CD4-positive, CD25-positive, alpha-beta regulatory T cell (primary cell): ENCODE data around the gene STK26. TPM values are rescaled to one million over a fixed set of nuclear protein-coding genes. Genes with fewer than 3 reads are reported as not detected.
"Not testable (repeated sequence)": the region's sequence is repeated elsewhere in the genome, so short reads cannot be mapped to it uniquely, and the experiment has no call there.

Source experiments
- ATAC-seq, 2 donors: fragments of 150-1000 bp; cut with Tn5 transposase; one replicate each; pipeline ENCODE4 v1.10.0; 2021; ENCODE audit warnings: low read depth in 2 of 2, moderate number of reproducible peaks in 2 of 2, moderate library complexity in 1 of 2
- DNase-seq, 3 donors: peaks; one replicate each; pipeline versions ENCODE4 v3.0.0 to v3.0.0-alpha.2; 2012 to 2022; ENCODE audit warnings: mixed read lengths in 1 of 3
- H3K27ac ChIP-seq: one replicate; pipeline ENCODE4 v1.7.0; 2013; ENCODE audit warnings: mild to moderate bottlenecking, low read length; ENCODE audit not compliant: insufficient read depth, poor library complexity, severe bottlenecking
- H3K27me3 ChIP-seq: one replicate; pipeline ENCODE4 v1.7.0; 2013; ENCODE audit warnings: low read length; ENCODE audit not compliant: control insufficient read depth, insufficient read depth
- H3K36me3 ChIP-seq: one replicate; pipeline ENCODE4 v1.7.0; 2013; ENCODE audit warnings: mild to moderate bottlenecking, low read length, moderate library complexity; ENCODE audit not compliant: control insufficient read depth, insufficient read depth
- H3K4me1 ChIP-seq: 2 replicates; pipeline ENCODE4 v1.7.0; 2013; ENCODE audit warnings: mild to moderate bottlenecking, low read length; ENCODE audit not compliant: insufficient read depth, control insufficient read depth, poor library complexity, severe bottlenecking
- H3K4me3 ChIP-seq: one replicate; pipeline ENCODE4 v1.7.0; 2013; ENCODE audit warnings: low read depth, mild to moderate bottlenecking, low read length, moderate library complexity
- H3K9me3 ChIP-seq, 2 experiments: 1 replicate in 1 of 2; 2 replicates in 1 of 2; pipeline ENCODE4 v1.7.0; 2013; ENCODE audit warnings: low read length in 2 of 2, mild to moderate bottlenecking in 1 of 2, moderate library complexity in 1 of 2; ENCODE audit not compliant: control insufficient read depth in 2 of 2
- H3K27ac Mint-ChIP-seq, 3 donors: one replicate each; pipeline ENCODE4 v1.8.0; 2020 to 2022; ENCODE audit warnings: mild to moderate bottlenecking in 3 of 3, mixed read lengths in 3 of 3, moderate library complexity in 2 of 3
- H3K27me3 Mint-ChIP-seq: one replicate; pipeline ENCODE4 v1.8.0; 2022; ENCODE audit warnings: mild to moderate bottlenecking, mixed read lengths
- H3K36me3 Mint-ChIP-seq: one replicate; pipeline ENCODE4 v1.8.0; 2020; ENCODE audit warnings: mixed read lengths
- H3K4me1 Mint-ChIP-seq, 4 donors: one replicate each; pipeline ENCODE4 v1.8.0; 2020 to 2022; ENCODE audit warnings: mixed read lengths in 4 of 4, mild to moderate bottlenecking in 1 of 4
- H3K4me3 Mint-ChIP-seq, 4 donors: one replicate each; pipeline ENCODE4 v1.8.0; 2020 to 2022; ENCODE audit warnings: mild to moderate bottlenecking in 4 of 4, mixed read lengths in 4 of 4, moderate library complexity in 3 of 4
- H3K9me3 Mint-ChIP-seq, 7 donors: one replicate each; pipeline ENCODE4 v1.8.0; 2020 to 2022; ENCODE audit warnings: mixed read lengths in 7 of 7, mild to moderate bottlenecking in 3 of 7, moderate library complexity in 2 of 7
- polyA plus RNA-seq, 4 donors: library from polyadenylated mRNA; unstranded; fragments of 300-500 nt; fragmentation: Illumina TruSeq; gene quantifications; one replicate each; pipeline ENCODE4 v1.2.3, GENCODE V29; 2021
- total RNA-seq: library from RNA; stranded (reverse); gene quantifications from one replicate; pipeline ENCODE4 v1.2.3, GENCODE V29; 2022

The STK26 gene
- total and polyA plus RNA-seq, 5 donors from 2014 or later = 18.4 to 29.6 (median 20.2) TPM

DNA sequence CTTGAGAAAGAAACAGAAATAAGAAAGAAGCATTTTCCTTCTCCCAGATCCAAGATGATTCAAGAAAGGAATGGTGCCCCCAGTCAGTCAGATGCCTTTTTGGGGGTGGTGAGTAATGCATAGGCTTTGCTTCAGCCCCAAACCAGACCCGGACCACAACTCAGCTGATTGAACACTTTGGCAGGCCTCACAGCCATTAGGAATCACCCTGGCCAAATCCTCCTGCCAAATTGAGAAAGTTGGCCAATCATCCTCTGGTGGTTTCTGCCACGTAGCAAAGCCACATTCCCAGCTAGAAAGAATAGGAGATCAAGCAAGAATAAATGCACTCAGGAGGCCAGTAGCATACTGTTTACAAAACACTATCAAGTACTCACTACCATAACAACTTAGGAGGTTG is 71.1 kb downstream of the STK26 start:
- Histone ChIP-seq H3K36me3 (no peaks in the 10 kb centered on the region), H3K27ac (no peak overlapping the region), H3K4me3 (no peak overlapping the region), H3K9me3 (no peaks in the 10 kb centered on the region), H3K4me1 (no peaks in the 10 kb centered on the region), H3K27me3 (no peaks in the 10 kb centered on the region)
- H3K27me3 Mint-ChIP-seq = peaks cover 18% of the 10 kb centered on the region
- ATAC-seq = no peak
- H3K4me3 Mint-ChIP-seq = no peak overlapping the region
- no peaks in the 10 kb centered on the region for H3K9me3 Mint-ChIP-seq
- H3K4me1 Mint-ChIP-seq = peaks cover 0 to 3% (median 0%) of the 10 kb centered on the region in 4 donors
- no peak overlapping the region for H3K27ac Mint-ChIP-seq
- H3K36me3 Mint-ChIP-seq = no peaks in the 10 kb centered on the region
- no peak for DNase-seq

GRCh38 chrX:132098704-132099103 is 75.6 kb downstream of the STK26 start:
- H3K4me1 Mint-ChIP-seq, H3K27ac Mint-ChIP-seq, H3K9me3 Mint-ChIP-seq, DNase-seq, H3K36me3 Mint-ChIP-seq, H3K36me3 ChIP-seq, H3K27ac ChIP-seq, ATAC-seq, H3K9me3 ChIP-seq, H3K4me1 ChIP-seq, H3K4me3 Mint-ChIP-seq, H3K4me3 ChIP-seq, H3K27me3 ChIP-seq: not testable (repeated sequence)
- peaks cover 11% of the 10 kb centered on the region for H3K27me3 Mint-ChIP-seq

DNA sequence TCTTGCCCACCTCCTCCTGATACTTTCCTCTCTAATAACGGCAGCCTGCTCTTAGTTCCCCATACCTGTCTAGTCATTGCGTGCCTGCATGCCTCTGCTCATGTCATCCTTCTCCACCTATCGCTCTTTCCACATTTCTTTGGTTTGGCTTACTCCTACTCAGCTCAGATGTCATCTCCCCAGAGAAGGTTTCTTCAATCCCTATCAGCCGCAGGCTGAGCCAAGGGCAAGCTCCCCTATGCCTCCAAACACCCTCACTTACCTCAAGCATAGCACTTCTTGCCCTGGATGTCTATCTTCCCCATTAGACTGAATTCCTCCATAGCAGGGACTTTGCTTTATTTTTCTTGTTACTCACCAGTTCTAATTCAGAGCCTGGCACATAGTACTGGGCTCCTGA is 78.1 kb downstream of the STK26 start:
- Histone ChIP-seq H3K27me3 (no peaks in the 10 kb centered on the region), H3K4me3 (no peak overlapping the region), H3K4me1 (no peaks in the 10 kb centered on the region), H3K27ac (no peak overlapping the region), H3K9me3 (no peaks in the 10 kb centered on the region), H3K36me3 (no peaks in the 10 kb centered on the region)
- Mint-ChIP-seq H3K4me1 (no peaks in the 10 kb centered on the region), H3K36me3 (no peaks in the 10 kb centered on the region), H3K9me3 (no peaks in the 10 kb centered on the region), H3K4me3 (no peak overlapping the region), H3K27ac (no peak overlapping the region), H3K27me3 (peaks cover 4% of the 10 kb centered on the region)
- ATAC-seq (no peak), DNase-seq (no peak)

GRCh38 chrX:132101799-132102198 is 78.7 kb downstream of the STK26 start:
- Histone ChIP-seq H3K9me3 (no peaks in the 10 kb centered on the region), H3K36me3 (no peaks in the 10 kb centered on the region), H3K4me3 (no peak overlapping the region), H3K27ac (no peak overlapping the region), H3K4me1 (no peaks in the 10 kb centered on the region), H3K27me3 (no peaks in the 10 kb centered on the region)
- DNase-seq (no peak), ATAC-seq (no peak)
- no peak overlapping the region for H3K4me3 Mint-ChIP-seq
- no peaks in the 10 kb centered on the region for H3K36me3 Mint-ChIP-seq
- H3K9me3 Mint-ChIP-seq = no peaks in the 10 kb centered on the region
- peaks cover 4% of the 10 kb centered on the region for H3K27me3 Mint-ChIP-seq
- H3K27ac Mint-ChIP-seq = no peak overlapping the region
- H3K4me1 Mint-ChIP-seq = no peaks in the 10 kb centered on the region

DNA sequence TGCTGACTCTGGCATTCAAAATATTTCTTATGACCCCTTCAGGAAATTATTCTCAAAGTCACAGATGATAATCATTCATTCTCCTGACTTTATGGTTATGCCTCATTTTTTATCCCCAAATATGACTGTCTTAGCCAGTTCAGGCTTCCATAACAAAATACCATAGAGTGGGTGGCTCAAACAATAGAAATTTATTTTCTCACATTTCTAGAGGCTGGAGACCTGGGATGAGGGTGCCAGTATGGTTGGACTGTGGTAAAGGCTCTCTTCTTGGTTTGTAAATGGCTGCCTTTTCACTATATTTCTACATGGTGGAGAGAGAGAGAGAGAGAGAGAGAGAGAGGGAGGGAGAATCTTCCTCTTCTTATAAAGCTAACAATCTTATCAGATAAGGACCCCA is 84.2 kb downstream of the STK26 start:
- no peak for ATAC-seq

DNA sequence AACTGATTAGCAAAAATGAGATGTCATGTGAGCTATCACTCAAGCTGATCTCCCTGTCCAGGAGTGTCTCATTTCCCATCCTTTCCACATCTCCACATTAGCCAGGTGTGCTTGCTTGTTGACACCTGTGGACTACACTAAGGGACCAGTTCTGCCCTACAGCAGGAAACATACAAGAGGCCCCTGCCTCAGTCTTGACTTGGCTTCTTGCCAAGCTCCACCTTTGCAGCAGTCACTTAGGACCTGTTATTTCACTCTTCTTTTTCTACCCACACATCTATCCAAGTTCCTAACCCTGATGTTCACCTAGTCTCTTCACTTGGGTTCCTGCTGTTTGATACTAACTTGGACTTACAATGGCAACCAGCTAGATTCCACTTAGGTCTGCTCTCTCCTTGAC is 91.5 kb downstream of the STK26 start:
- Mint-ChIP-seq H3K4me1 (no peaks in the 10 kb centered on the region), H3K9me3 (no peaks in the 10 kb centered on the region), H3K4me3 (no peak overlapping the region), H3K36me3 (no peaks in the 10 kb centered on the region), H3K27me3 (peaks cover 4% of the 10 kb centered on the region), H3K27ac (no peak overlapping the region)
- DNase-seq (no peak), ATAC-seq (no peak)
- no peaks in the 10 kb centered on the region for H3K27me3 ChIP-seq
- H3K4me1 ChIP-seq = no peaks in the 10 kb centered on the region
- no peak overlapping the region for H3K27ac ChIP-seq
- H3K9me3 ChIP-seq = no peaks in the 10 kb centered on the region
- H3K36me3 ChIP-seq = no peaks in the 10 kb centered on the region
- H3K4me3 ChIP-seq = no peak overlapping the region

More for the DNA sequence above, 84.2 kb downstream of the STK26 start:
- H3K27ac ChIP-seq = no peak overlapping the region
- no peaks in the 10 kb centered on the region for H3K4me1 Mint-ChIP-seq
- H3K4me3 Mint-ChIP-seq = no peak overlapping the region
- H3K36me3 ChIP-seq = no peaks in the 10 kb centered on the region
- no peaks in the 10 kb centered on the region for H3K9me3 Mint-ChIP-seq
- H3K27me3 Mint-ChIP-seq = no peaks in the 10 kb centered on the region
- H3K4me3 ChIP-seq = no peak overlapping the region
- H3K9me3 ChIP-seq = no peaks in the 10 kb centered on the region
- no peak for DNase-seq
- H3K27ac Mint-ChIP-seq = no peak overlapping the region
- no peaks in the 10 kb centered on the region for H3K27me3 ChIP-seq
- no peaks in the 10 kb centered on the region for H3K36me3 Mint-ChIP-seq
- H3K4me1 ChIP-seq = no peaks in the 10 kb centered on the region

DNA sequence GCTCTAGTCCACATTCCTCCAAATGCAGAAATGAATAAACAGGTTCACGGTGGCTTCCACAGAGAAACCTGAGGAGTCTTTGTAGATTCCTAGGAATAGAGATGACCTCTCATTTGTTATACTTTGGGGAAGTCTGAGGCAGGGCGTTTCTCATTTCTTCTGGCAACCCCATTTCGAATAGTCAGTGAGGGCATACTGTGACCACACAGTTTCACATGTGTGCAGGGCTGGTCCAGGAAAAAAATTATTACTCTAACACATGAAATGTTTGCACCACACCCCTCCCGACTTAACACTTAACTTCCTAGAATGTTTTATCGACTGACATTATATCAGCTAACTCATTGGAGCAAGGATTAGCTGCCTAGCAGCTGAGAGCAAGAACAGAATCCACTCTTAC is 92.7 kb downstream of the STK26 start:
- no peak overlapping the region for H3K4me3 Mint-ChIP-seq
- H3K27me3 Mint-ChIP-seq = peaks cover 4% of the 10 kb centered on the region
- no peaks in the 10 kb centered on the region for H3K27me3 ChIP-seq
- no peaks in the 10 kb centered on the region for H3K36me3 ChIP-seq
- no peak overlapping the region for H3K27ac Mint-ChIP-seq
- H3K4me1 ChIP-seq = no peaks in the 10 kb centered on the region
- ATAC-seq (no peak), DNase-seq (no peak)
- H3K4me1 Mint-ChIP-seq = no peaks in the 10 kb centered on the region
- no peak overlapping the region for H3K27ac ChIP-seq
- no peaks in the 10 kb centered on the region for H3K9me3 Mint-ChIP-seq
- no peak overlapping the region for H3K4me3 ChIP-seq
- no peaks in the 10 kb centered on the region for H3K9me3 ChIP-seq
- H3K36me3 Mint-ChIP-seq = no peaks in the 10 kb centered on the region

DNA sequence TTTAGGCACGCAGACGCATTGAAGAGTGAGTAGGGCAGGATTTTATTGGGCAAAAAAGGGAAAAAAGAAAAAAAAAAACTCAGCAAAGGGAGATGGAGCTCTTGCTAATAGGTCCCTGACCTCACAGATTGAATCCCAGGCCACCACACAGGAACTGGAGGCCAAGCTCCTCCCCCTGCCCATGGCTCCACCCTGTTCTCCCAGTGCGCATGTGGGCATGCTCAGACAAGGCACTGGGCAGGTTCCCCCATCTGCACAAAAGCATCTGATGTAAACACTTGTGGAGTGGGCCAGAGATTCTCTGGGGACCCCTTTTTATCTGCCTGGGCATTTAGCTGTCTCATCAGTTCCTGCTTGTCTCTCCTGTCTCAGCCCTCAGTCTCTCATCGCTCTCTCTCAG is 95.3 kb downstream of the STK26 start:
- ATAC-seq = no peak
- H3K4me1 Mint-ChIP-seq = no peaks in the 10 kb centered on the region
- no peak overlapping the region for H3K4me3 Mint-ChIP-seq
- Histone ChIP-seq H3K4me1 (no peaks in the 10 kb centered on the region), H3K27me3 (no peaks in the 10 kb centered on the region), H3K36me3 (no peaks in the 10 kb centered on the region), H3K27ac (no peak overlapping the region), H3K4me3 (no peak overlapping the region), H3K9me3 (no peaks in the 10 kb centered on the region)
- peaks cover 4% of the 10 kb centered on the region for H3K27me3 Mint-ChIP-seq
- DNase-seq = no peak
- no peaks in the 10 kb centered on the region for H3K36me3 Mint-ChIP-seq
- H3K9me3 Mint-ChIP-seq = no peaks in the 10 kb centered on the region
- H3K27ac Mint-ChIP-seq = no peak overlapping the region
